GM12873 (cell line): ENCODE measurements around the gene AUNIP.

Source experiments
- TF ChIP-seq, protein P1 (sequence below): IDR thresholded peaks from 2 replicates; pipeline ENCODE4 v1.5.1; 2012; ENCODE audit warnings: low read depth, mild to moderate bottlenecking, moderate library complexity, low read length, control low read depth; ENCODE audit not compliant: insufficient read depth; ENCODE audit errors: missing control alignments

The AUNIP gene

DNA sequence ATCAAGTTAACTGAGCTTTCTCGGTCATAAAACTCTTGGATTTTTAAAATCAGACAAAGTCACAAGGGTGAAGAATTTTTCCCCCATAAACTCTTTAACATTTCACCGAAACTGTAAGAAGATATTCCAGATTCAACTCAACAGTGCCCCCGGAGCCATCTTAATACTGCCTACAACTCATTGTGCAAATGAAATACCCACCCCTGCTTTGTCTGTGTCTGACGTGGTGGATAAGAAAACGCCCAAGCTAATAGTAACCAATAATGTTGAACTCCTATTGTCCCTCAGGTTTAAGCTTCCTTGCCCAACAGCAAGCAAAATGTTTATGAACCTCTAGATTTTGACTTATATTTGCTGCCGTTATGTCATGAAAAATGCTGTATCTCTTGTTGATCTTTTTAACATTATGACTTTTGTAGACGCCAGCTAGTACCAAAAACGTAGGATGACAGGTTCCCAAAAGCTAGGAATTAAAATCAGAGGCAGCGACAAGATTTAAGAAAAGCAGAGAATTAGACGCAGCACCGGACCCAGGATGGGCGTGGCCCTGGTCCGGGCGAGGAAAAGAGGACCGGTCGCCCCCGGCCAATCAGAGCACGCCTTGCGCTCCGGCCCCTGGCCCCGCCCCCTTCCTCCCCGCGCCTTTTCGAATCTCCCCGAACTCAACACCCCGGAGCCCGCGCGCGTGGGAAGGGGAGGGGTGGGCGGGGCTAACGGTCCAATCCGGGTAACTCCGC lies 45.9 kb upstream of the AUNIP start:
- TF ChIP-seq, protein P1, sequence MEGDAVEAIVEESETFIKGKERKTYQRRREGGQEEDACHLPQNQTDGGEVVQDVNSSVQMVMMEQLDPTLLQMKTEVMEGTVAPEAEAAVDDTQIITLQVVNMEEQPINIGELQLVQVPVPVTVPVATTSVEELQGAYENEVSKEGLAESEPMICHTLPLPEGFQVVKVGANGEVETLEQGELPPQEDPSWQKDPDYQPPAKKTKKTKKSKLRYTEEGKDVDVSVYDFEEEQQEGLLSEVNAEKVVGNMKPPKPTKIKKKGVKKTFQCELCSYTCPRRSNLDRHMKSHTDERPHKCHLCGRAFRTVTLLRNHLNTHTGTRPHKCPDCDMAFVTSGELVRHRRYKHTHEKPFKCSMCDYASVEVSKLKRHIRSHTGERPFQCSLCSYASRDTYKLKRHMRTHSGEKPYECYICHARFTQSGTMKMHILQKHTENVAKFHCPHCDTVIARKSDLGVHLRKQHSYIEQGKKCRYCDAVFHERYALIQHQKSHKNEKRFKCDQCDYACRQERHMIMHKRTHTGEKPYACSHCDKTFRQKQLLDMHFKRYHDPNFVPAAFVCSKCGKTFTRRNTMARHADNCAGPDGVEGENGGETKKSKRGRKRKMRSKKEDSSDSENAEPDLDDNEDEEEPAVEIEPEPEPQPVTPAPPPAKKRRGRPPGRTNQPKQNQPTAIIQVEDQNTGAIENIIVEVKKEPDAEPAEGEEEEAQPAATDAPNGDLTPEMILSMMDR: peak; percentile 19

DNA sequence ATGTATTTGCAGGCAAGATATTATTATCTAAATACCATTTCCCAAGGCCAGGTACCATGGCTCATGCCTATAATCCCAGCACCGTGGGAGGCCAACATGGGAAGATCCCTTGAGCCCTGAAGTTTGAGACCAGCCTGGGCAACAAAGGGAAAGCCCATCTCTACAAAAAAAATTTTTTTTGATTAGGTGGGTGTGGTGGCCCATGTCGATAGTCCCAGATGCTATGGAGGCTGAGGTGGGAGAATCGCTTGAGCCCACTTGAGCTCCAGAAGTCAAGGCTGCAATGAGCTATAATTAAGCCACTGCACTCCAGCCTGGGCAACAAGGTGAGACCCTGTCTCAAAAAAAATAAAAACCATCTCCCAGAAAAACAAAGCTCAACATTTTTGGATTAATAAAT lies 44.7 kb upstream of the AUNIP start:
- TF ChIP-seq, protein P1: no peak

DNA sequence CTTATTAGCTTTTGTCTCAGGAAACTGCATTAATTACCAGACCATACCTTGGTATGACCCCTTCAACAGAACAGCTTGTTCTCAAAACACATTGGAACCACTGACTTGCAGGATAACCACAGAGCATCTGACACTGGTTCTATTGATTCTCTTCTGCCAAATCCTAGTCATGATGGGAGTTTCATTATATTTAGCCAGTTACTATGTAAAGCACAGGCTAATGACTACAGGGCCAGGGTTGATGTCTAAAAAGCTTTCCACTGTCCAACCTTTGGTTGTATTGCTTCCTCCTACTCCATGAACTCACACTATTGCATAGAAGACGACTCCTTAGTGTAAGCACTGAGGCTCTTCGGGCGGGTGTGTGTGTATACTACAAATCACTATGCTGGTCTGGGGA lies 43.2 kb upstream of the AUNIP start:
- TF ChIP-seq, protein P1: no peak

DNA sequence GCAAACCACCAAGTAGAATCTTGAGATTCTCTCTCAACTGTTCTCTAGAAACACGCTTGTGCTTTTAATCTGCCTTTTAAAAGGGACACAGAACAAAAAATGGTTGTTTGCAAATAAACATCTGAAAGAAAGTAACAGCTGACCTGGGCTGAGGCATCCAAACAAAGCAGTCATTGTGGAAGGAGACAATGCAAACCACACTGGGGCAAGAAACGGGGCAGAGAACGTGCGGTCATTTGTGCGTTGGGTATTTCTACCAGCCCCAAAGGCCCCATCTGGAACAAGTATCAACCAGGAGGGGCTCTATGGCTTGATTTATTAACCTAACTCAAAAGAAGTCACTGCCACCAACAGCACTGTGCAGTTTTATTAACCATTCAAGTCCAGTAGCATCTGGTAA lies 41.0 kb upstream of the AUNIP start:
- TF ChIP-seq, protein P1: no peak

DNA sequence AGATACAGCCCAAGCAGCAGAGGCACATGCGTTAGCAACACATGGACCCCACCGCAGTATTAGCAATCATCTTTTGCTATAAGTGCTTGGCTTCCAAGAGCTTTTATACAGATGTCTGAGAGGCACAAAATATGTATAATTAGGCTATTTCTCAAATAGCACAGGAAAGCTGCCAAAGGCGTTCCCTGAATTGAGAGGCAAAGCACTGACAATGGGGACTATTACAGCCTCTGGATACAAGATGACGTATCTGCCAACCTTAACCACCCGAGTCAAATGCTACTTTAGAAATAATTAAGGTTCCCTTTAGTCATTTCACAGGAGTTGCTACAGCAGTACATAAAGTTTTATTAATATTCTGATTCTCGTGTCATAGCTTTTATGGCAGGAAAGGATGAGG lies 40.5 kb upstream of the AUNIP start:
- TF ChIP-seq, protein P1: no peak

DNA sequence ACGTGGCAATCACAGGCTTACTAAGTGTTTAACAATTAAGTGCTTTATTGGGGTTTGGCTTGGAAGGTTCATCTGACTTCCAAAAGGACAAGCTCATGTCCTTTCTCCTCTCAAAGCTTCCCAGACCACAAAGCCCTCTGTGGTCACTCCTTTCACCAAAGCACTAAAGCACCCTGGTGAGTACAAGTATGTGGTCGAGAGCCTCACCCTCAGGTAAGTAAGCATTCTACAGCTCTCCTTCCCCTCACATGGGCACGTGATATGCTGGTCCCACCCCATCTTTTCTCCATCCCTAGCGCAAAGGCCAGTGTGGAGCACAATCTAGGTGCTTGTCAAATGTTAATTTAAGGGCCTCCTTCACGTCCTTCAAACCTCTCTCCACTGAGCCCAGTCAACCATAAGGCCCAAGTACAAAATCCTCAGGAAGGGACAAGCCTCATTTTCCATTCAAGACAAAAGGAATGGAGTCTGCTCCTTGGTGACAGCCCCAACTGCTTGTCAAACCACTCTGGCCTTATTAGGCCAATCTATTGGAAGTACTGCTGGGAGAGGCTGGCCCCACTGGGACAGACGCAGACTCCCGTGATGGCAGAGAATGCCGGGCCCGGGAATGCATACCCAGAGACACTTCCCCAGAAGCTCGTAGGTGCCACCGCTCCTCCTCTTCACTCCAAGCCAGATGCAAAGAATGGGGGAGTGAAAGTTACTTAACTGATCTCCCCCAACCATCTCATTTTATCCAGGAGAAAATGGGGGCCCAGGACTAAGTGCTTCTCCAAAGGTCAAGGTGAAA lies 39.2 kb upstream of the AUNIP start:
- TF ChIP-seq, protein P1: no peak

DNA sequence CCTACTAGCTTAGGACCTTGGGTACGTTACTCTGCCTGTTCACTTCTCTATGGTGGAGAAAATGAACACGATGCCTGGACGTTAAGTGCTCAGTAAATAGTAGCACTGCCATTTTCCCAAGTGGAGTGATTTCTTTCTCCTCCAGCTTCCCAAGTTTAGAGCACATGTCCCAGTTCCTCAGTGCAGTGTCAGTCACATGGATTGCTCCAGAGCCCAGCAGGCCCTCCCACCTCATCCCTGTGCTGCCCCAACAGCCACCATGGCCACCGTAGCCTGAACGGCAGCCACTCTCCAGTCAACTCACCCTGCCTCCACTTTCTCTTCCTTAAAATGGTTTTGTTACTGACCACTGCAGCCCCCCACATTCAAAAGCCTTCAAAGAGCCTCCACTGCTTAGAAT lies 38.5 kb upstream of the AUNIP start:
- TF ChIP-seq, protein P1: no peak
